ENCODE data around the gene KDM4B. TPM values are rescaled to one million over a fixed set of nuclear protein-coding genes. Genes with fewer than 3 reads are reported as not detected.

KDM4B gene
- total RNA-seq, 4 donors from 2014 or later, result 18.4 to 94.7 (median 25.6) TPM

GRCh38 chr19:5147978-5148793, 179.3 kb downstream of the KDM4B start:
- no peaks in the 10 kb centered on the region for H3K27me3 ChIP-seq
- H3K27ac ChIP-seq, result no peak overlapping the region
- TF ChIP-seq CTCF (IDR thresholded peaks at IDR 0.05) (no peak), POLR2A (IDR thresholded peaks at IDR 0.05) (no peak)
- no peaks in the 10 kb centered on the region for H3K4me1 ChIP-seq
- no peaks in the 10 kb centered on the region for H3K9me3 ChIP-seq
- DNase-seq, result peak in 1 of 2 donors; percentile 11
- no peaks in the 10 kb centered on the region for H3K36me3 ChIP-seq
- intact Hi-C loops (cut with DNase I; ENCODE audit: low total_unique reads), result no loop called here
- H3K4me3 ChIP-seq, result no peak overlapping the region

GRCh38 chr19:5148794-5149190, 179.9 kb downstream of the KDM4B start:
- intact Hi-C loops (cut with DNase I; ENCODE audit: low total_unique reads), result no loop called here
- no peak for TF ChIP-seq CTCF (IDR thresholded peaks at IDR 0.05)
- TF ChIP-seq POLR2A (IDR thresholded peaks at IDR 0.05), result no peak

GRCh38 chr19:5149508-5149907, 180.6 kb downstream of the KDM4B start:
- no peak for TF ChIP-seq CTCF (IDR thresholded peaks at IDR 0.05)
- TF ChIP-seq POLR2A (IDR thresholded peaks at IDR 0.05), result no peak

More at GRCh38 chr19:5148794-5149190, 179.9 kb downstream of the KDM4B start:
- H3K36me3 ChIP-seq, result no peaks in the 10 kb centered on the region
- H3K4me3 ChIP-seq, result no peak overlapping the region
- H3K9me3 ChIP-seq, result no peaks in the 10 kb centered on the region
- no peaks in the 10 kb centered on the region for H3K4me1 ChIP-seq
- DNase-seq, result peak in 1 of 2 donors; percentile 13
- no peak overlapping the region for H3K27ac ChIP-seq
- H3K27me3 ChIP-seq, result no peaks in the 10 kb centered on the region

GRCh38 chr19:5149932-5150901, 181.3 kb downstream of the KDM4B start:
- Histone ChIP-seq H3K27ac (no peak overlapping the region), H3K36me3 (no peaks in the 10 kb centered on the region), H3K4me1 (no peaks in the 10 kb centered on the region), H3K9me3 (no peaks in the 10 kb centered on the region), H3K27me3 (no peaks in the 10 kb centered on the region), H3K4me3 (no peak overlapping the region)
- intact Hi-C loops (cut with DNase I; ENCODE audit: low total_unique reads), result no loop called here
- no peak for DNase-seq
- TF ChIP-seq POLR2A (IDR thresholded peaks at IDR 0.05), result no peak

More at GRCh38 chr19:5149508-5149907, 180.6 kb downstream of the KDM4B start:
- no peaks in the 10 kb centered on the region for H3K36me3 ChIP-seq
- no peak overlapping the region for H3K27ac ChIP-seq
- H3K4me3 ChIP-seq, result no peak overlapping the region
- H3K4me1 ChIP-seq, result no peaks in the 10 kb centered on the region
- H3K9me3 ChIP-seq, result no peaks in the 10 kb centered on the region
- intact Hi-C loops (cut with DNase I; ENCODE audit: low total_unique reads), result no loop called here
- H3K27me3 ChIP-seq, result no peaks in the 10 kb centered on the region
- DNase-seq, result peak in 1 of 2 donors; percentile 11

- Histone ChIP-seq H3K9me3 (no peaks in the 10 kb centered on the region), H3K4me3 (no peak overlapping the region), H3K4me1 (no peaks in the 10 kb centered on the region), H3K27me3 (no peaks in the 10 kb centered on the region), H3K36me3 (no peaks in the 10 kb centered on the region), H3K27ac (no peak overlapping the region)
- no peak for DNase-seq
- no peak for TF ChIP-seq CTCF (IDR thresholded peaks at IDR 0.05)
- TF ChIP-seq POLR2A (IDR thresholded peaks at IDR 0.05), result no peak
- intact Hi-C loops (cut with DNase I; ENCODE audit: low total_unique reads), result no loop called here
Observed at GRCh38 chr19:5150902-5151741, 182.2 kb downstream of the KDM4B start.

Measured in uterus (tissue), 4 donors.